Duodenal mucosa (tissue), 2 donors: ENCODE results near the gene ARHGEF25.
"Not testable (repeated sequence)": the region's sequence is repeated elsewhere in the genome, so short reads cannot be mapped to it uniquely, and the experiment has no call there.

Experiments
- H3K27ac ChIP-seq: one replicate; pipeline ENCODE4 v1.7.0; 2013; ENCODE audit warnings: low read depth, low read length
- H3K27me3 ChIP-seq, 2 donors: one replicate each; pipeline ENCODE4 v1.7.0; 2013; ENCODE audit warnings: low read length in 2 of 2, control low read depth in 1 of 2; ENCODE audit not compliant: insufficient read depth in 2 of 2, control insufficient read depth in 1 of 2
- H3K36me3 ChIP-seq, 2 donors: one replicate each; pipeline ENCODE4 v1.7.0; 2013; ENCODE audit warnings: low read length in 2 of 2, control low read depth in 1 of 2; ENCODE audit not compliant: insufficient read depth in 2 of 2, control insufficient read depth in 1 of 2
- H3K4me1 ChIP-seq, 2 donors: one replicate each; pipeline ENCODE4 v1.7.0; 2013; ENCODE audit warnings: low read length in 2 of 2, control low read depth in 1 of 2; ENCODE audit not compliant: insufficient read depth in 2 of 2, control insufficient read depth in 1 of 2
- H3K4me3 ChIP-seq, 2 donors: one replicate each; pipeline ENCODE4 v1.7.0; 2013; ENCODE audit warnings: low read length in 2 of 2, low read depth in 1 of 2
- H3K9ac ChIP-seq, 2 donors: one replicate each; pipeline ENCODE4 v1.7.0; 2013; ENCODE audit warnings: low read length in 2 of 2, low read depth in 1 of 2
- H3K9me3 ChIP-seq, 2 donors: one replicate each; pipeline ENCODE4 v1.7.0; 2013; ENCODE audit warnings: low read length in 2 of 2, control low read depth in 1 of 2; ENCODE audit not compliant: control insufficient read depth in 1 of 2

ARHGEF25 gene

DNA sequence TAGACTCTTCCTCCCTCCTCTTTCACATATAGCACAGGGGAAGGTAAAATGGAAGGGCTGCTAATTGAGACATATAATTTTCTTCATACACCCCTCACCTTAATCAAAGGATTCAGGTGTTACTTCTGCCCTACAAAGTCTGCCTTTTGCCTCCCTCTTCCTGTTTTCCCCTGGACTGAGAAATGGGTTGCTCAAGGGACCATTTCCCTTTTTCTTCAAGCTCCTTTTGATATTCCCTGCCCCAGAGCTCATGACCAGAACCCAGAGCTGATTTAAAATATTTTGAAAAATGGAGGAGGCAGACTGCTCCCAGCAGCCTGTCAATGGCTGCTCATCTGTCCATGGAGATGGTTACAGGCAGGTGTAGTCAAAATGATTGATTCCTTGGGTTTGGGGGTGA, 26.5 kb upstream of the ARHGEF25 start:
- Histone ChIP-seq H3K4me3 (no peak overlapping the region), H3K9me3 (no peaks in the 10 kb centered on the region), H3K9ac (no peak overlapping the region), H3K27ac (no peak overlapping the region), H3K27me3 (peaks cover 0 to 10% of the 10 kb centered on the region in 2 donors), H3K4me1 (peaks cover 0 to 3% of the 10 kb centered on the region in 2 donors), H3K36me3 (no peaks in the 10 kb centered on the region)

DNA sequence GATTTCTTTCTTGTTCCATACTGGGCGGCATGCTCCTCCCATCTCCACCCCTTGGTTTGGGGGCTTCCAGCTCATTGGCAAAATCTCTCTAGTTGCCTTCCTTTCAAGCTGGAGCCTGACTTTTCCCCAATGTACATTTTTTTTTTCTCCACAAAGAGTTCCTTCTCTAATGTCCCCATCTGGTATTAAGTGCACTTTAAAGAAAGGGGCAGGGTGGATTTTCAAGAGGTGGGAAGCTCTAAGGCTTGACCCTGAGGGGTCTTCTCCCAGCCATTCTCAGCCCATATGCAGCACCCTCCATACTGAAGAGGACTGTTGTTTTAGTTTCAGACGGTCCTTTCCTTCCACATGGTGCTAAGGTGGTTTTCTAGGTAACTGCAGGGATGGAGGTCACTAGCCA, 26.1 kb upstream of the ARHGEF25 start:
- H3K4me3 ChIP-seq = no peak overlapping the region
- no peak overlapping the region for H3K27ac ChIP-seq
- H3K4me1 ChIP-seq = no peaks in the 10 kb centered on the region
- no peaks in the 10 kb centered on the region for H3K36me3 ChIP-seq
- peaks cover 0 to 10% of the 10 kb centered on the region in 2 donors for H3K27me3 ChIP-seq
- H3K9me3 ChIP-seq = no peaks in the 10 kb centered on the region
- H3K9ac ChIP-seq = no peak overlapping the region

- Histone ChIP-seq H3K9me3 (no peaks in the 10 kb centered on the region), H3K9ac (no peak overlapping the region), H3K4me3 (no peak overlapping the region), H3K36me3 (no peaks in the 10 kb centered on the region), H3K27me3 (peaks cover 0 to 10% of the 10 kb centered on the region in 2 donors), H3K4me1 (peaks cover 0 to 6% of the 10 kb centered on the region in 2 donors), H3K27ac (no peak overlapping the region)
These were observed 25.1 kb upstream of the ARHGEF25 start for GRCh38 chr12:57586128-57586527.

GRCh38 chr12:57586832-57587429, 24.3 kb upstream of the ARHGEF25 start:
- Histone ChIP-seq H3K9me3 (no peaks in the 10 kb centered on the region), H3K27ac (no peak overlapping the region), H3K9ac (no peak overlapping the region), H3K4me3 (no peak overlapping the region), H3K36me3 (no peaks in the 10 kb centered on the region), H3K27me3 (peaks cover 0 to 10% of the 10 kb centered on the region in 2 donors), H3K4me1 (peaks cover 5 to 11% of the 10 kb centered on the region in 2 donors)

- not testable (repeated sequence) for H3K36me3 ChIP-seq, H3K9me3 ChIP-seq, H3K27me3 ChIP-seq, H3K27ac ChIP-seq, H3K4me3 ChIP-seq, H3K9ac ChIP-seq
- H3K4me1 ChIP-seq = peaks cover 8 to 13% of the 10 kb centered on the region in 2 donors
These were observed 22.2 kb upstream of the ARHGEF25 start for GRCh38 chr12:57588951-57589610.

- no peak overlapping the region for H3K27ac ChIP-seq
- H3K4me3 ChIP-seq = peak overlapping the region; percentile 74 to 99
- H3K9me3 ChIP-seq = no peaks in the 10 kb centered on the region
- H3K36me3 ChIP-seq = peaks cover 3 to 11% of the 10 kb centered on the region in 2 donors
- H3K9ac ChIP-seq = peak overlapping the region; percentile 81 to 82
- peaks cover 8 to 13% of the 10 kb centered on the region in 2 donors for H3K4me1 ChIP-seq
- peaks cover 0 to 6% of the 10 kb centered on the region in 2 donors for H3K27me3 ChIP-seq
These were observed 20.8 kb upstream of the ARHGEF25 start for GRCh38 chr12:57590479-57590863.

DNA sequence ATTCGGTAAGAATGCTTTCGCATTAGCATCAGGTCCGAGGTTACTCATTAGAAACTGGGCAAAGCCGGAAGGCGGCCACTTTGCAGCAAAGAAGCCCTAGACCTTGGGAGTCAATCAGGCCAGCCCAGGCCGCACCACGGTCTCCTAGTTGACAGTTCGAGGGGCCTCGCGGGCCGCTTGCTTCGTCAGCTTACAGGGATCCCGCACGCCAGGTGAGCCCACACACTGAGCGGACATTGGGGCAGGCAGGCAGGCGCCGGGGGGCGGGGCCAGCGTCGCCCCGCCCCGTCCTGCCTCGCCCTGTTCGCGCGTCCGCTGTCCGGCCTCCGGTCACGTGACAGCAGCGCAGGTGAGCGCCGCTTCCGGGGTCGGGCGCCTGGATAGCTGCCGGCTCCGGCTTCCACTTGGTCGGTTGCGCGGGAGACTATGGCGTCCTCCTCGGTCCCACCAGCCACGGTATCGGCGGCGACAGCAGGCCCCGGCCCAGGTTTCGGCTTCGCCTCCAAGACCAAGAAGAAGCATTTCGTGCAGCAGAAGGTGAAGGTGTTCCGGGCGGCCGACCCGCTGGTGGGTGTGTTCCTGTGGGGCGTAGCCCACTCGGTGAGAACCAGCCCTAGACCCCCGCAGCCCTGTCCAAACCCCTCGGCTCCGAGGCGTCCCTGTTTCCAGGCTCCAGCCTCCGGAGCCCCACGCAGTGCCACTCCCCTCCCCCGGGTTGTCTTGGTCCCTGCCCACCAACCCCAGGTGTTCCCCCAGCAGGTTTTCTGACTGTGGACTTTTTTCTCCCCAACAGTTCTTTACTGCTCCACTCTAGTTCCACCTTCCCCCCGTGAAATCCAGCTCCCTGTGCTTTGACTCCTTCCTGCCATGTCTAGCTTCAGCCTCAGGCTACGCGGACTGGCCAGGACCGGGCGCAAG, 20.1 kb upstream of the ARHGEF25 start, which contains the start of gene PIP4K2C:
Gene PIP4K2C, plus strand, starts transcription at position 329 of the 918 bp plus-strand sequence. Its CDS starts 98 bp downstream, at position 427.
- Histone ChIP-seq H3K27me3 (peaks cover 0 to 6% of the 10 kb centered on the region in 2 donors), H3K36me3 (peaks cover 8 to 17% of the 10 kb centered on the region in 2 donors), H3K4me1 (peaks cover 8 to 13% of the 10 kb centered on the region in 2 donors), H3K27ac (no peak within 1 kb of the TSS), H3K9ac (peak within 1 kb of the TSS; percentile 81 to 82), H3K9me3 (no peaks in the 10 kb centered on the region), H3K4me3 (peak within 1 kb of the TSS; percentile 74 to 99)

GRCh38 chr12:57591782-57592325, 19.4 kb upstream of the ARHGEF25 start:
- Histone ChIP-seq H3K36me3 (peaks cover 8 to 22% of the 10 kb centered on the region in 2 donors), H3K9me3 (no peaks in the 10 kb centered on the region), H3K27me3 (peaks cover 0 to 6% of the 10 kb centered on the region in 2 donors), H3K27ac (no peak overlapping the region), H3K4me3 (peak overlapping the region; percentile 74 to 99), H3K4me1 (peaks cover 8 to 13% of the 10 kb centered on the region in 2 donors), H3K9ac (peak overlapping the region; percentile 81 to 82)

GRCh38 chr12:57592551-57593165, 18.6 kb upstream of the ARHGEF25 start:
- Histone ChIP-seq H3K36me3 (peaks cover 11 to 30% of the 10 kb centered on the region in 2 donors), H3K27ac (no peak overlapping the region), H3K4me1 (peaks cover 8 to 13% of the 10 kb centered on the region in 2 donors), H3K9me3 (no peaks in the 10 kb centered on the region), H3K4me3 (no peak overlapping the region), H3K27me3 (peaks cover 0 to 6% of the 10 kb centered on the region in 2 donors), H3K9ac (no peak overlapping the region)
